Measurements from ENCODE around the gene KRTAP10-1. TPM values are rescaled to one million over a fixed set of nuclear protein-coding genes. Genes with fewer than 3 reads are reported as not detected.

Gene KRTAP10-1
- total and polyA plus RNA-seq, 2 of the 13 experiments (the other 11 are each of a cell fraction or from before 2014, with no cell fraction given), result not detected

GRCh38 chr21:44517175-44517899 lies 22.7 kb downstream of the KRTAP10-1 start (continued):
- TF ChIP-seq, protein P1, sequence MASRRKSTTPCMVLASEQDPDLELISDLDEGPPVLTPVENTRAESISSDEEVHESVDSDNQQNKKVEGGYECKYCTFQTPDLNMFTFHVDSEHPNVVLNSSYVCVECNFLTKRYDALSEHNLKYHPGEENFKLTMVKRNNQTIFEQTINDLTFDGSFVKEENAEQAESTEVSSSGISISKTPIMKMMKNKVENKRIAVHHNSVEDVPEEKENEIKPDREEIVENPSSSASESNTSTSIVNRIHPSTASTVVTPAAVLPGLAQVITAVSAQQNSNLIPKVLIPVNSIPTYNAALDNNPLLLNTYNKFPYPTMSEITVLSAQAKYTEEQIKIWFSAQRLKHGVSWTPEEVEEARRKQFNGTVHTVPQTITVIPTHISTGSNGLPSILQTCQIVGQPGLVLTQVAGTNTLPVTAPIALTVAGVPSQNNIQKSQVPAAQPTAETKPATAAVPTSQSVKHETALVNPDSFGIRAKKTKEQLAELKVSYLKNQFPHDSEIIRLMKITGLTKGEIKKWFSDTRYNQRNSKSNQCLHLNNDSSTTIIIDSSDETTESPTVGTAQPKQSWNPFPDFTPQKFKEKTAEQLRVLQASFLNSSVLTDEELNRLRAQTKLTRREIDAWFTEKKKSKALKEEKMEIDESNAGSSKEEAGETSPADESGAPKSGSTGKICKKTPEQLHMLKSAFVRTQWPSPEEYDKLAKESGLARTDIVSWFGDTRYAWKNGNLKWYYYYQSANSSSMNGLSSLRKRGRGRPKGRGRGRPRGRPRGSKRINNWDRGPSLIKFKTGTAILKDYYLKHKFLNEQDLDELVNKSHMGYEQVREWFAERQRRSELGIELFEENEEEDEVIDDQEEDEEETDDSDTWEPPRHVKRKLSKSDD (CRISPR knock-in tag; IDR thresholded peaks at IDR 0.05; ENCODE audit: low read depth), result 0 out of 2 replicates have a peak, but pooled peaks have one; percentile 44
- TF ChIP-seq ZNF207 (IDR thresholded peaks at IDR 0.05; ENCODE audit: borderline replicate concordance) (0 out of 2 replicates have a peak, but pooled peaks have one; percentile 61), SPEN (CRISPR knock-in tag; IDR thresholded peaks at IDR 0.05; ENCODE audit: low read depth) (peak; percentile 77), ZNF574 (CRISPR knock-in tag; IDR thresholded peaks at IDR 0.05) (0 out of 2 replicates have a peak, but pooled peaks have one; percentile 26), ZNF354B (CRISPR knock-in tag; IDR thresholded peaks at IDR 0.05) (no peak), ZNF883 (CRISPR knock-in tag; IDR thresholded peaks at IDR 0.05; ENCODE audit: not compliant biosample characterization) (no peak), ZNF530 (CRISPR knock-in tag; IDR thresholded peaks at IDR 0.05; ENCODE audit: low read depth) (no peak), ZNF432 (CRISPR knock-in tag; IDR thresholded peaks at IDR 0.05; ENCODE audit: borderline replicate concordance) (no peak), LRRFIP1 (CRISPR knock-in tag; conservative IDR thresholded peaks at IDR 0.05) (no peak), IRF2 (CRISPR knock-in tag; IDR thresholded peaks at IDR 0.05) (0 out of 2 replicates have a peak, but pooled peaks have one; percentile 14), RBM22 (optimal IDR thresholded peaks at IDR 0.05; ENCODE audit: low read length) (peak; percentile 36)
- TF ChIP-seq, protein P2, sequence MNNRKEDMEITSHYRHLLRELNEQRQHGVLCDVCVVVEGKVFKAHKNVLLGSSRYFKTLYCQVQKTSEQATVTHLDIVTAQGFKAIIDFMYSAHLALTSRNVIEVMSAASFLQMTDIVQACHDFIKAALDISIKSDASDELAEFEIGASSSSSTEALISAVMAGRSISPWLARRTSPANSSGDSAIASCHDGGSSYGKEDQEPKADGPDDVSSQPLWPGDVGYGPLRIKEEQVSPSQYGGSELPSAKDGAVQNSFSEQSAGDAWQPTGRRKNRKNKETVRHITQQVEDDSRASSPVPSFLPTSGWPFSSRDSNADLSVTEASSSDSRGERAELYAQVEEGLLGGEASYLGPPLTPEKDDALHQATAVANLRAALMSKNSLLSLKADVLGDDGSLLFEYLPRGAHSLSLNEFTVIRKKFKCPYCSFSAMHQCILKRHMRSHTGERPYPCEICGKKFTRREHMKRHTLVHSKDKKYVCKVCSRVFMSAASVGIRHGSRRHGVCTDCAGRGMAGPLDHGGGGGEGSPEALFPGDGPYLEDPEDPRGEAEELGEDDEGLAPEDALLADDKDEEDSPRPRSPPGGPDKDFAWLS (CRISPR knock-in tag; IDR thresholded peaks at IDR 0.05; ENCODE audit: borderline replicate concordance), result no peak
- TF ChIP-seq, protein P3, sequence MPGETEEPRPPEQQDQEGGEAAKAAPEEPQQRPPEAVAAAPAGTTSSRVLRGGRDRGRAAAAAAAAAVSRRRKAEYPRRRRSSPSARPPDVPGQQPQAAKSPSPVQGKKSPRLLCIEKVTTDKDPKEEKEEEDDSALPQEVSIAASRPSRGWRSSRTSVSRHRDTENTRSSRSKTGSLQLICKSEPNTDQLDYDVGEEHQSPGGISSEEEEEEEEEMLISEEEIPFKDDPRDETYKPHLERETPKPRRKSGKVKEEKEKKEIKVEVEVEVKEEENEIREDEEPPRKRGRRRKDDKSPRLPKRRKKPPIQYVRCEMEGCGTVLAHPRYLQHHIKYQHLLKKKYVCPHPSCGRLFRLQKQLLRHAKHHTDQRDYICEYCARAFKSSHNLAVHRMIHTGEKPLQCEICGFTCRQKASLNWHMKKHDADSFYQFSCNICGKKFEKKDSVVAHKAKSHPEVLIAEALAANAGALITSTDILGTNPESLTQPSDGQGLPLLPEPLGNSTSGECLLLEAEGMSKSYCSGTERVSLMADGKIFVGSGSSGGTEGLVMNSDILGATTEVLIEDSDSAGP (CRISPR knock-in tag; IDR thresholded peaks at IDR 0.05; ENCODE audit: borderline replicate concordance), result peak; percentile 60; the same call in 1 of the 2 replicates

Data from HepG2 (cell line).